SU-DHL-6 (cell line): ENCODE measurements around the gene TGM6.

Source experiments
- EZH2phosphoT487 ChIP-seq: fragments of 200-600 bp; sonication (generic), shearing (Covaris generic); conservative IDR thresholded peaks from 2 replicates; pipeline ENCODE4 v1.6.1; 2018; ENCODE audit warnings: mild to moderate bottlenecking, antibody characterized with exemption, low read length, moderate library complexity, mixed read lengths
- TF ChIP-seq, protein P1 (sequence below): fragments of 200-600 bp; sonication (generic); IDR thresholded peaks from one replicate; pipeline ENCODE4 v1.5.1; 2017; ENCODE audit warnings: antibody characterized with exemption, mild to moderate bottlenecking, low read length, moderate library complexity; ENCODE audit not compliant: insufficient read depth, poor library complexity, severe bottlenecking

DNA sequence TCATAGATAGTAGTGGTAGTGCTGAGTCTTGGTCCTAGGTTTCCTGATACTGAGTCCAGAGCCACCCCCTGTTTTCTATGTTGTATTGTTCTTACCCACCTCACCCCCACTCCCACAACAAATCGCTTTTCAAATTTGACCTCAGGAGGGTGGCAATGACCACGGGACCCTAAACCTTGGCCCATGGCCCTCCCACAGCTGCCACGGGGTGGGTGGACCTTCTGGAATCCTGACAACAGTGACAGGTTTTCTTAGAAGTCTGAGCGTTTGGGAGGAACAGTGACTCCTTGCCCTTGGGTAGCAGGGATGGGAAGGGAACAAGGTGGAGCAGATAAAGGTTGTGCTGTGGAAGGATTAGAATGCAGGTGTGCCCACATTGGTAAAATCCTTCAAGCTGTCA lies 48.0 kb upstream of the TGM6 start:
- TF ChIP-seq, protein P1, sequence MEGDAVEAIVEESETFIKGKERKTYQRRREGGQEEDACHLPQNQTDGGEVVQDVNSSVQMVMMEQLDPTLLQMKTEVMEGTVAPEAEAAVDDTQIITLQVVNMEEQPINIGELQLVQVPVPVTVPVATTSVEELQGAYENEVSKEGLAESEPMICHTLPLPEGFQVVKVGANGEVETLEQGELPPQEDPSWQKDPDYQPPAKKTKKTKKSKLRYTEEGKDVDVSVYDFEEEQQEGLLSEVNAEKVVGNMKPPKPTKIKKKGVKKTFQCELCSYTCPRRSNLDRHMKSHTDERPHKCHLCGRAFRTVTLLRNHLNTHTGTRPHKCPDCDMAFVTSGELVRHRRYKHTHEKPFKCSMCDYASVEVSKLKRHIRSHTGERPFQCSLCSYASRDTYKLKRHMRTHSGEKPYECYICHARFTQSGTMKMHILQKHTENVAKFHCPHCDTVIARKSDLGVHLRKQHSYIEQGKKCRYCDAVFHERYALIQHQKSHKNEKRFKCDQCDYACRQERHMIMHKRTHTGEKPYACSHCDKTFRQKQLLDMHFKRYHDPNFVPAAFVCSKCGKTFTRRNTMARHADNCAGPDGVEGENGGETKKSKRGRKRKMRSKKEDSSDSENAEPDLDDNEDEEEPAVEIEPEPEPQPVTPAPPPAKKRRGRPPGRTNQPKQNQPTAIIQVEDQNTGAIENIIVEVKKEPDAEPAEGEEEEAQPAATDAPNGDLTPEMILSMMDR = no peak
- TF ChIP-seq EZH2phosphoT487 = no peak
